Mammary epithelial cell (primary cell): Measurements from ENCODE around the gene TMEM140.

Experiments
- CTCF ChIP-seq, 2 donors: IDR thresholded peaks in 1 of 2; conservative IDR thresholded peaks in 1 of 2; 2 replicates each; pipeline ENCODE4 v1.5.1; 2011 to 2012; ENCODE audit warnings: inconsistent platforms in 2 of 2, low read length in 2 of 2, mild to moderate bottlenecking in 2 of 2, control low read depth in 1 of 2, low read depth in 1 of 2; ENCODE audit not compliant: insufficient read depth in 1 of 2; ENCODE audit errors: extremely low read depth in 1 of 2
- EZH2 ChIP-seq: IDR thresholded peaks from 2 replicates; pipeline ENCODE4 v1.6.1; 2012; ENCODE audit warnings: low read length, inconsistent platforms, borderline replicate concordance

- no peak for TF ChIP-seq CTCF (conservative IDR thresholded peaks at IDR 0.05 in 1 of 2, IDR thresholded peaks at IDR 0.05 in 1 of 2; ENCODE audit: extremely low read depth in 1 of 2, insufficient read depth in 1 of 2, low read depth in 1 of 2, low read length in 2 of 2)
- TF ChIP-seq EZH2 = no peak
Measured at GRCh38 chr7:135129579-135129978, 18.3 kb upstream of the TMEM140 start.
